NCI-H2107 treated with DMSO at 0.1 percent for 48 hours (cell line): ENCODE results near the gene RAP1A.
"Not testable (repeated sequence)": the region's sequence is repeated elsewhere in the genome, so short reads cannot be mapped to it uniquely, and the experiment has no call there.

Source experiments
- DNase-seq: peaks from one replicate; lab custom pipeline; 2025; ENCODE audit not compliant: unreplicated experiment; lab: John Stamatoyannopoulos, UW

RAP1A gene

GRCh38 chr1:111597426-111597825 is 22.2 kb upstream of the RAP1A start:
- DNase-seq = no peak

- DNase-seq = no peak
Observed at GRCh38 chr1:111598544-111598943, 21.0 kb upstream of the RAP1A start.

GRCh38 chr1:111599781-111600693 is 19.6 kb upstream of the RAP1A start:
- no peak for DNase-seq

DNA sequence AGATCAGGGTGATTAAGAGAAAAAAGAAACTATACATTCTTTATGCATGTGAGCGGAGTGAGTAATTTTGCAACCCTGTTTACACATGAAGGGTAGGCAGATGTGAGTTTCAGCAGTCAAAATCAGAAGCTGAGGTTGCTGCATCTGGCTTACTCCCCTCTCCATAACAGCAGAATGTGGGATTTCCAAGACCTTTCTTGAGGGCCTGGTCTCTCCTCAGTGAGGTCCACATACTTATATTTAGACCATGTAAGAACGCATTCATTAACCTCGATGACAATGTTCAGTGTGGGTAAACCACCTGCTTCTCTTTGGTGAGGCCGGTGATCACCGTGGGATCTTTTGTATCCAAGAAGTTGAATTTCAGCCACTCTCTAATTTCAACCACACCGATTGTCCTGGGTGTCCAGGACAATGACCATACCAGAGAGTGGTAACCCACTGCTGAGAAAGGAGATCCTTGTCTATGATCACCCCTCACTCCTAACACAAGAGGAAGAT is 18.7 kb upstream of the RAP1A start:
- no peak for DNase-seq

GRCh38 chr1:111602302-111602701 is 17.3 kb upstream of the RAP1A start:
- no peak for DNase-seq

GRCh38 chr1:111602974-111603373 is 16.6 kb upstream of the RAP1A start:
- no peak for DNase-seq

DNA sequence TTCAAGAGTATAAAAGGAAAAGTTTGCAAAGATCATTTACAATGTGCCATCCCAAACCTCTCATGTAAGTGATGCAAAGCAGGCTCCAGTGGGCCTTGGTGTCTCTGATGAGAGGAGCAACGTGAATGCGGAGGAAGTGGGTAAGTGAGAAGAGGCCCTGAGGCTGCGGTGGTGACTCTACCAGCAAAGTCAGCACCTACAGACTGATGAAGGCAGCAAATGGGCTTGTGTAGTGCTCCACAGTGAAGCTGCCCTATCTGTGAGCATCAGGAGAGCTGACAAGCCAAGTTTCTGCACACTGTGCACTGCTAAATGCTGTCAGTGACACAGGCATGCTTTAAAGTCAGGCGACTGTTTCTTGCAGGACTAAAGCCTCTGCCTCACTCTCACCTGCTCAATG is 15.6 kb upstream of the RAP1A start:
- DNase-seq = no peak

DNA sequence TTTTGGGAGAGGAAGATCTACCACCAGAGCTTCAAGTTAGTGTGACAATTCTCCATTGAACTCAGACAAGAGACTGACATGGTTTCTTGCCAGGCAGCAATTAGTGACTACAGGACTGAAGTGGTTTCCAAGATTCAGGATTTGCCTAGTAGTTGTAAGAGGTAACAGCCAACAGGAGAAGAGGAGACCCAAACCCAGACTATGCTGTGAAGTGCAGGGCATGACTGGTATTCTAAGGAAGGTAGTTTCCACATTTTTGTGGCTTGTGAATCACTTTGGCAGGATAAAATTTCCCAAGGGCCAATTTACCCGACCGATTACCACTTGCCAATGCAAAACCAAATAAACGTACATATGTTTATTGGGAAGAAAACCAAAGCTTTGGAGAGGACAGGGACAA is 14.7 kb upstream of the RAP1A start:
- no peak for DNase-seq

GRCh38 chr1:111605576-111605975 is 14.0 kb upstream of the RAP1A start:
- DNase-seq = no peak

DNA sequence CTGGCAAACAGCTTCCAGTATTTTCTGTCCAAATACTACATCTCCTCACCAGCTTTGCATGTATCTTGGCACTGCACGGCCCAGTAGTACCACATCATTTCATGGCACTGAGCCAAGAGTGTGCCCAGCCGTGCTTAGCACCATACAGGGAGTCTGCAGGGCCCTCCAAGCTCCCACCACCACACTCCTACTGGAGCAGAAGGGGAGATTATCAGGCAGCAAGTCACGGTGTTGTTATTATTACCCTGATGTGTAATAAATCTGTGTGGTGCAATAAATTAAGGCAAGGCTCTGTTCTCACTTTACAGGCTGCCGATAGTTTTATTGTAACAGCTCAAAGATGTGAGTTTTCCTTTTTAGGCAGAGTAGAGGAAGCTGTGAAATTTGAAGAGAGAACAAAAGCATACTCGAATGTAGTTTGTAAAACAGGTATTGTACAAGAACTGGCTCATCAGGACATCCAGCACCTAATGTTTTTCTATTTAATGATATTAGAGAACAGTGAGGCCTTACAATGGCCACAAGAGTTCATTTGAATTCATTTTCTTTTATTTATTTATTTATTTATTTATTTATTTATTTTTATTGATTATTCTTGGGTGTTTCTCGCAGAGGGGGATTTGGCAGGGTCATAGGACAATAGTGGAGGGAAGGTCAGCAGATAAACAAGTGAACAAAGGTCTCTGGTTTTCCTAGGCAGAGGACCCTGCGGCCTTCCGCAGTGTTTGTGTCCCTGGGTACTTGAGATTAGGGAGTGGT is 13.0 kb upstream of the RAP1A start:
- not testable (repeated sequence) for DNase-seq

DNA sequence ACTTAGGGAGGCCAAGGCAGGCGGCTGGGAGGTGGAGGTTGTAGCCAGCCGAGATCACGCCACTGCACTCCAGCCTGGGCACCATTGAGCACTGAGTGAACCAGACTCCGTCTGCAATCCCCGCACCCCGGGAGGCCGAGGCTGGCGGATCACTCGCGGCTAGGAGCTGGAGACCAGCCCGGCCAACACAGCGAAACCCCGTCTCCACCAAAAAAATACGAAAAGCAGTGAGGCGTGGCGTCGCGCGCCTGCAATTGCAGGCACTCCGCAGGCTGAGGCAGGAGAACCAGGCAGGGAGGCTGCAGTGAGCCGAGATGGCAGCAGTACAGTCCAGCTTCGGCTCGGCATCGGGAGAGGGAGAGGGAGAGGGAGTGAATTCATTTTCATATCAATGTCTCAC is 11.1 kb upstream of the RAP1A start:
- DNase-seq = not testable (repeated sequence)

- no peak for DNase-seq
Observed at GRCh38 chr1:111611986-111612385, 7.6 kb upstream of the RAP1A start.

DNA sequence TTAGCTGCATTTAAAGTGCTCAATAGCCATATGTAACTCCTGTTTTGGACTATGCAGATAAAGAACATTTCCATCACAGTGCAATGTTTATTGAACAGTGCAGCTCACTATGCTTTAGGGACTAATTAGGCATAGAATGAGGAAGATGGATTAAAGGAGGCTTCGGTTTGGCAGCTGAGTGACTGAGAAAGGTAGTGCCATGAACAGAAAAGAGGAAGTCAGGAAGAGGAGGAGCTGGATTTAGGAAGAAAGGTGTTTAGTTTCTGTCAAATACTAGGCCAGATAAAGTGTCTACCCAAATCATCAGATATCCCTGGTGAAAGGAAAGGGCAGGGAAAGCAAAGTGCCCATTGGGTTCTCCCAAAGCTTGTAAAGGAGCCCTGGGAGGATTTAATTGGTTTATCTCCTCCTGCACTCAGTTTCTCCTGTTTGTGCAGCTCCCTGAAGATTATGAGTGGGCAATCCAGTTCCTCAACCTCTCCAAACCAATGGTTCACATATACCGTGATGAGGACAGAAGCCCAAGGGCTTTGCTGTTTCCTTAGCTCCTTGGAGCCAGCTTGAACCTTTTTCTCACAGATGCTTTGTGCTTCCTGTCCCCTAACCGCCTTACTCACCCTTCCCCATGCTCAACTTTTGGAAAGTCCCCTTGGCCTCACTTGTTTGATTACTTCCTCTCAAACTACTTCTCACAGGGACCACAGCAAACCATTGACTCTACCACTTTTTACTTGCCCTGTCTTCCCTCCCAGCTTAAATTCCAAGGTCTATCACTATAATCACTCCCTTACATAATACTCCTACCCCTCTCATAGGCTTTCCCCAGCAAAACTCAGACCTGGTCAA is 3.5 kb upstream of the RAP1A start:
- DNase-seq = no peak

GRCh38 chr1:111618081-111618480 is 1.5 kb upstream of the RAP1A start:
- no peak for DNase-seq

- DNase-seq = no peak
Observed at GRCh38 chr1:111618961-111619634, 491 bp upstream of the RAP1A start.

DNA sequence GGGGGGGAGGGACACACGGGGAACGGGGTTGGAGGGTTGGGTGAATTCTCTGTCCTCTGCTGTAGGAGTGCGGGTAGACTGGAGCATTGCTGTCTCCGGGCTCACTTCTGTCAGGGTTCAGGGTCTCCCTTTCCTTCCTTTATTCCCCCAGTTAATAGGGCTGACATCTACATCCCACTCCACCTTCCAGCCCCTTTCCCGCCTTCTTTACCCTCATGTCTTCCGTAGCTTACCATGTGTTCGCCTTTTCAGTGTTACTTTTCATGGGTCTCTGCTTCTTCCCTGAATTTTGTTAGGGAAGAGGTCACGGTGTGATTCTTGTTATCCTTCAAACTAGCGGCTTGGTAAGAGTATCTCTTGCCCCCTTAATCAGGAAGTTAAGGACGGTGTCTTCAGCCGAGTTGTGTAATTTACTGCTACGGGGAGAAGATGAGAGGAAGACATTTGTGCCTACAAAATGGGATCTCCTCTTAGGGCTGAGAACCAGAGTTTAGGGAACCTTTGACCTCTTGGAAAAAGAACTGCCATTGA is 917 bp downstream of the RAP1A start:
- DNase-seq = no peak

- no peak for DNase-seq
Observed at GRCh38 chr1:111621050-111621449, 1.5 kb downstream of the RAP1A start.

DNA sequence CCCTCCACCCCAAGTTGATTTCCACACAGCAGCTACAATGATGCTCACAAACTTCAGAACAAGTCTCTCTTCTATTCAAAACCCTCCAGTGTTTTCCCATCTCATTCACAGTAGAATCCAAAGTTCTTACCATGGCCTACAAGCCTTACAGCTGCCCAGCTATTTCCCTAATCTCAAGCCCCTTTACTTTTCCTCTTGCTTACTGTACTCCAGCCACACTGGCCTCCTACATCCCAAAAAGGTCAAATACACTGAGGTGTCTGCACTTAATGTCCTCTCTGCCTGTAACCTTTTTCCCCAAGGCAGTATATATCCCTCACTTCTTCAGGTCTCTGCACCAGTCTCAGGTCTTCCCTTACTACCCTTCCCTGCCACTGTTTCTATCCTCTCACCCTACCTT is 2.6 kb downstream of the RAP1A start:
- DNase-seq = no peak

DNA sequence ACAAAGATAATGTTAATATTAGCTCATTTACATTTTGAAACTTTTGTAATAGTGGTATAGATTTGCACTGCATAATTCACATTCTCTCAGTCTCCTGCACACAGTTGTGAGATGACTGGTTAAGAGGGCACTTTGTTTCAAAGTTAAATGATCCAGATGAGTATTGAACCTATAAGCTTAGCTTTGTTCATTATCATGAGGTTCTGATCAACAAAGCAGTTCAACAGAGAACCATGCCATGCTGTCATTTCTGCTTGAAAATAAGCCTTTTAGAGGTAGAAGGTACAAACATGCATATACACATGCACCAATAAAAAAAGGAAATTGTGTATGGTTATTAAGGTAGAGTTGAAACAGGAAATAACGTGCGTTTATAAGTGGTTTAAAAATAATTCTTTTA is 4.8 kb downstream of the RAP1A start:
- no peak for DNase-seq

GRCh38 chr1:111625276-111625675 is 5.7 kb downstream of the RAP1A start:
- DNase-seq = no peak
